Epidermal melanocyte (primary cell): Measurements from ENCODE around the gene PP2D1.
"Not testable (repeated sequence)": the region's sequence is repeated elsewhere in the genome, so short reads cannot be mapped to it uniquely, and the experiment has no call there.

Experiments used
- DNase-seq: peaks from one replicate; pipeline ENCODE4 v3.0.0; 2011; ENCODE audit warnings: low spot score; ENCODE audit not compliant: insufficient read length

Gene PP2D1

GRCh38 chr3:20012164-20012563 lies at the start of gene PP2D1:
PP2D1 (minus strand) TSS chr3:20012264; CDS start chr3:20012072, 192 bp downstream.
- no peak for DNase-seq

- no peak for DNase-seq
Measured at GRCh38 chr3:20060974-20061685, 49.1 kb upstream of the PP2D1 start.

- no peak for DNase-seq
Measured at GRCh38 chr3:20059929-20060328, 47.9 kb upstream of the PP2D1 start.

GRCh38 chr3:20057612-20058180 lies 45.6 kb upstream of the PP2D1 start:
- no peak for DNase-seq

- peak; percentile 23 for DNase-seq
Measured at GRCh38 chr3:20056725-20057611, 44.9 kb upstream of the PP2D1 start.

- no peak for DNase-seq
Measured at GRCh38 chr3:20055842-20056241, 43.8 kb upstream of the PP2D1 start.

- DNase-seq = no peak
Measured at GRCh38 chr3:20055020-20055775, 43.1 kb upstream of the PP2D1 start.

GRCh38 chr3:20054549-20054987 lies 42.5 kb upstream of the PP2D1 start:
- peak; percentile 31 for DNase-seq

GRCh38 chr3:20052851-20053250 lies 40.8 kb upstream of the PP2D1 start:
- no peak for DNase-seq

GRCh38 chr3:20051123-20051806 lies 39.2 kb upstream of the PP2D1 start:
- DNase-seq = no peak

GRCh38 chr3:20047976-20048883 lies 36.2 kb upstream of the PP2D1 start:
- DNase-seq = no peak

GRCh38 chr3:20047341-20047779 lies 35.3 kb upstream of the PP2D1 start:
- DNase-seq = no peak

GRCh38 chr3:20046556-20046955 lies 34.5 kb upstream of the PP2D1 start:
- no peak for DNase-seq

GRCh38 chr3:20045141-20045540 lies 33.1 kb upstream of the PP2D1 start:
- not testable (repeated sequence) for DNase-seq

- no peak for DNase-seq
Measured at GRCh38 chr3:20043825-20044224, 31.8 kb upstream of the PP2D1 start.

- DNase-seq = no peak
Measured at GRCh38 chr3:20043396-20043795, 31.3 kb upstream of the PP2D1 start.

GRCh38 chr3:20042331-20042730 lies 30.3 kb upstream of the PP2D1 start:
- DNase-seq = no peak

GRCh38 chr3:20041197-20041780 lies 29.2 kb upstream of the PP2D1 start:
- DNase-seq = no peak

- DNase-seq = peak; percentile 42
Measured at GRCh38 chr3:20040548-20041196, 28.6 kb upstream of the PP2D1 start.
